ENCODE results near the gene PRPH.

The PRPH gene

DNA sequence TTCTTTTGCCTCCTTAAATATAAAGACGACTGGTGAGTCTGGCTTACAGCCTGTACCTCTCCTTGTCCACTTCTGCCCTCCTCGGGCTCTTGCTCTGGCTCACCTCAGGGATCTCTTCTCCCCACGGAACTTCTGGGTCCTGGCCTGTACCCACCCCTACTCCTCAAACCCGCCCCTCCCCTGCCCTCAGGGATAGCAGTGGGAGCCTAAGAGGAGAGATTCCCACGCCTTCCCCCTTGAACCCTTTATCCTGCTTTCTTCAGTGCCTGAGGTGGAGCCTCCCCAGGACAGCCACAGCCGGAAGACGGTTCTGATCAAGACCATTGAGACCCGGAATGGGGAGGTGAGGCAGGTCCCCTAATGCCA is 2.7 kb downstream of the PRPH start:
- Histone ChIP-seq H3K27ac (ENCODE audit: low read length) (no peak overlapping the region), H3K27me3 (ENCODE audit: insufficient read depth, low read length, poor library complexity) (peaks cover 4% of the 10 kb centered on the region), H3K9ac (ENCODE audit: low read depth, low read length) (no peak overlapping the region), H3K9me3 (ENCODE audit: insufficient read depth, low read length, severe bottlenecking) (no peaks in the 10 kb centered on the region), H2AFZ (ENCODE audit: low read depth, low read length) (no peak overlapping the region), H3K36me3 (ENCODE audit: insufficient read depth, low read length) (no peaks in the 10 kb centered on the region), H3K79me2 (ENCODE audit: insufficient read depth, low read length) (no peaks in the 10 kb centered on the region), H4K20me1 (ENCODE audit: insufficient read depth, low read length) (no peaks in the 10 kb centered on the region; the same call in 1 of the 2 replicates), H3K4me3 (ENCODE audit: low read depth in 1 of 2, low read length in 2 of 2) (no peak overlapping the region), H3K4me1 (ENCODE audit: insufficient read depth, low read length) (peaks cover 6% of the 10 kb centered on the region), H3K4me2 (ENCODE audit: insufficient read depth, low read length) (no peak overlapping the region)
- DNase-seq (no peak), ATAC-seq (ENCODE audit: insufficient read depth, low read depth) (no peak)
- TF ChIP-seq, protein P1, sequence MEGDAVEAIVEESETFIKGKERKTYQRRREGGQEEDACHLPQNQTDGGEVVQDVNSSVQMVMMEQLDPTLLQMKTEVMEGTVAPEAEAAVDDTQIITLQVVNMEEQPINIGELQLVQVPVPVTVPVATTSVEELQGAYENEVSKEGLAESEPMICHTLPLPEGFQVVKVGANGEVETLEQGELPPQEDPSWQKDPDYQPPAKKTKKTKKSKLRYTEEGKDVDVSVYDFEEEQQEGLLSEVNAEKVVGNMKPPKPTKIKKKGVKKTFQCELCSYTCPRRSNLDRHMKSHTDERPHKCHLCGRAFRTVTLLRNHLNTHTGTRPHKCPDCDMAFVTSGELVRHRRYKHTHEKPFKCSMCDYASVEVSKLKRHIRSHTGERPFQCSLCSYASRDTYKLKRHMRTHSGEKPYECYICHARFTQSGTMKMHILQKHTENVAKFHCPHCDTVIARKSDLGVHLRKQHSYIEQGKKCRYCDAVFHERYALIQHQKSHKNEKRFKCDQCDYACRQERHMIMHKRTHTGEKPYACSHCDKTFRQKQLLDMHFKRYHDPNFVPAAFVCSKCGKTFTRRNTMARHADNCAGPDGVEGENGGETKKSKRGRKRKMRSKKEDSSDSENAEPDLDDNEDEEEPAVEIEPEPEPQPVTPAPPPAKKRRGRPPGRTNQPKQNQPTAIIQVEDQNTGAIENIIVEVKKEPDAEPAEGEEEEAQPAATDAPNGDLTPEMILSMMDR (IDR thresholded peaks at IDR 0.05; ENCODE audit: borderline replicate concordance, extremely low read depth, low read length, poor library complexity, severe bottlenecking): no peak
- TF ChIP-seq EZH2 (IDR thresholded peaks at IDR 0.05; ENCODE audit: borderline replicate concordance, low read depth, low read length, severe bottlenecking): no peak

DNA sequence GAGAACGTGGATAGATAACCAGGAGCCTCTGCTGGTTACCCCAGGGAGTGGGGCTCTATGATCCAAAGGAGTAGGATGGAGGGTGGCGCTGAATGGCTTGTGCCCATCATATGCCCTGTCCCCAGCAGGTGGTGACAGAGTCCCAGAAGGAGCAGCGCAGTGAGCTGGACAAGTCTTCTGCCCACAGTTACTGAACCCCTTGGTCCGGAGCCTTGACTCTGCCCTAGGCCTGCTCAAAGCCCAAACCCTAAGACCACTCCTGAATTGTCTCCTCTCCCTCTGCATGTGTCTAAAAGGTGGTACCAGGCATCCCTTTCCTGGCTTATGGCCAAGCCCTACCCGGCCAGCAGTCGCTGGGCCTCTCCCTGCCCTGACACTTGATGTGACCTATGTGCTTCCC is 3.2 kb downstream of the PRPH start:
- Histone ChIP-seq H3K9me3 (ENCODE audit: insufficient read depth, low read length, severe bottlenecking) (no peaks in the 10 kb centered on the region), H2AFZ (ENCODE audit: low read depth, low read length) (no peak overlapping the region), H3K9ac (ENCODE audit: low read depth, low read length) (no peak overlapping the region), H3K4me2 (ENCODE audit: insufficient read depth, low read length) (no peak overlapping the region), H4K20me1 (ENCODE audit: insufficient read depth, low read length) (no peaks in the 10 kb centered on the region; the same call in 1 of the 2 replicates), H3K27me3 (ENCODE audit: insufficient read depth, low read length, poor library complexity) (peaks cover 4% of the 10 kb centered on the region), H3K4me3 (ENCODE audit: low read depth in 1 of 2, low read length in 2 of 2) (no peak overlapping the region), H3K4me1 (ENCODE audit: insufficient read depth, low read length) (peaks cover 6% of the 10 kb centered on the region), H3K79me2 (ENCODE audit: insufficient read depth, low read length) (no peaks in the 10 kb centered on the region), H3K36me3 (ENCODE audit: insufficient read depth, low read length) (no peaks in the 10 kb centered on the region), H3K27ac (ENCODE audit: low read length) (no peak overlapping the region)
- ATAC-seq (ENCODE audit: insufficient read depth, low read depth) (peak; percentile 38; the same call in 1 of the 3 replicates), DNase-seq (no peak)
- TF ChIP-seq EZH2 (IDR thresholded peaks at IDR 0.05; ENCODE audit: borderline replicate concordance, low read depth, low read length, severe bottlenecking): no peak
- TF ChIP-seq, protein P1 (IDR thresholded peaks at IDR 0.05; ENCODE audit: borderline replicate concordance, extremely low read depth, low read length, poor library complexity, severe bottlenecking): peak; percentile 47

DNA sequence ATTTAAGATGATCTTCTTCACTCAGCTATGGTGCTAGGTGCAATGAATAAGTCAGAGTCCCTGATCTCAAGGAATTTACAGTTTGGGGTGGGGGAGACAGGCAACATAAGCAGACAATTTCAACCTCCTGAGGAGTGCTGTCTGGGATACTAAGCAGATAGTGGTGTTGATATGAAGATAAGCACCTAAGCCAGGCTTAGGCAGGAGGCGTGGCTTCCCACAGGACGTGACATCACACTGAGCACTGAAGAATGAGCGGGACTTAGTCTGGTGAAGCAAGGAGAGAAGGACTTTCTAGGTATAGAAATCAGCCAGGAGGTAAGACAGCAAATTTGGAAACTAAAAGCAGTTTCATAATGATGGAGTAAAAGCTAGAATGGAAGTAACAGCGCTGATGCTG is 6.8 kb downstream of the PRPH start:
- Histone ChIP-seq H3K4me3 (ENCODE audit: low read depth in 1 of 2, low read length in 2 of 2) (0 out of 4 replicates have a peak overlapping the region, but pooled peaks of 1 of the 2 experiments have one; percentile 21), H3K27me3 (ENCODE audit: insufficient read depth, low read length, poor library complexity) (no peaks in the 10 kb centered on the region), H4K20me1 (ENCODE audit: insufficient read depth, low read length) (no peaks in the 10 kb centered on the region), H3K9ac (ENCODE audit: low read depth, low read length) (no peak overlapping the region), H3K79me2 (ENCODE audit: insufficient read depth, low read length) (no peaks in the 10 kb centered on the region), H3K4me2 (ENCODE audit: insufficient read depth, low read length) (peak overlapping the region; percentile 43; the same call in 1 of the 2 replicates), H3K36me3 (ENCODE audit: insufficient read depth, low read length) (no peaks in the 10 kb centered on the region), H3K4me1 (ENCODE audit: insufficient read depth, low read length) (peaks cover 6% of the 10 kb centered on the region), H2AFZ (ENCODE audit: low read depth, low read length) (peak overlapping the region; percentile 71), H3K27ac (ENCODE audit: low read length) (no peak overlapping the region), H3K9me3 (ENCODE audit: insufficient read depth, low read length, severe bottlenecking) (no peaks in the 10 kb centered on the region)
- TF ChIP-seq, protein P1 (IDR thresholded peaks at IDR 0.05; ENCODE audit: borderline replicate concordance, extremely low read depth, low read length, poor library complexity, severe bottlenecking): no peak
- no peak for TF ChIP-seq EZH2 (IDR thresholded peaks at IDR 0.05; ENCODE audit: borderline replicate concordance, low read depth, low read length, severe bottlenecking)
- ATAC-seq (ENCODE audit: insufficient read depth, low read depth) (peak; percentile 89), DNase-seq (peak; percentile 59)

GRCh38 chr12:49304161-49304560 is 9.2 kb downstream of the PRPH start:
- no peak for ATAC-seq (ENCODE audit: insufficient read depth, low read depth)

More at GRCh38 chr12:49304161-49304560, 9.2 kb downstream of the PRPH start:
- Histone ChIP-seq H3K9me3 (ENCODE audit: insufficient read depth, low read length, severe bottlenecking) (no peaks in the 10 kb centered on the region), H3K4me2 (ENCODE audit: insufficient read depth, low read length) (no peak overlapping the region), H3K79me2 (ENCODE audit: insufficient read depth, low read length) (no peaks in the 10 kb centered on the region), H4K20me1 (ENCODE audit: insufficient read depth, low read length) (no peaks in the 10 kb centered on the region), H3K9ac (ENCODE audit: low read depth, low read length) (no peak overlapping the region), H3K4me1 (ENCODE audit: insufficient read depth, low read length) (peaks cover 6% of the 10 kb centered on the region), H3K36me3 (ENCODE audit: insufficient read depth, low read length) (no peaks in the 10 kb centered on the region), H2AFZ (ENCODE audit: low read depth, low read length) (no peak overlapping the region), H3K27me3 (ENCODE audit: insufficient read depth, low read length, poor library complexity) (no peaks in the 10 kb centered on the region), H3K4me3 (ENCODE audit: low read depth in 1 of 2, low read length in 2 of 2) (no peak overlapping the region), H3K27ac (ENCODE audit: low read length) (no peak overlapping the region)
- no peak for DNase-seq
- TF ChIP-seq, protein P1 (IDR thresholded peaks at IDR 0.05; ENCODE audit: borderline replicate concordance, extremely low read depth, low read length, poor library complexity, severe bottlenecking): no peak
- TF ChIP-seq EZH2 (IDR thresholded peaks at IDR 0.05; ENCODE audit: borderline replicate concordance, low read depth, low read length, severe bottlenecking): no peak

Measured in DND-41 (cell line).